ENCODE results near the gene TTC8.
A peak's percentile ranks its signal among the peaks of the same experiment; 100 is the strongest.

The TTC8 gene

GRCh38 chr14:88848571-88848970, 24.1 kb downstream of the TTC8 start:
- Histone ChIP-seq H3K36me3 (replicated peaks; ENCODE audit: insufficient read depth, low read length) (no peaks in the 10 kb centered on the region), H3K9ac (ENCODE audit: low read length) (no peak overlapping the region), H3K9me3 (replicated peaks; ENCODE audit: insufficient read depth, low read length) (no peaks in the 10 kb centered on the region), H3F3A (ENCODE audit: insufficient read depth, low read length) (no peaks in the 10 kb centered on the region), H3K27ac (ENCODE audit: low read length) (no peak overlapping the region), H3K79me2 (ENCODE audit: low read length) (no peaks in the 10 kb centered on the region), H3K4me3 (ENCODE audit: low read length) (no peak overlapping the region), H3K9me2 (replicated peaks; ENCODE audit: insufficient read depth, low read length) (no peaks in the 10 kb centered on the region), H2AFZ (ENCODE audit: low read length) (no peak overlapping the region), H3K27me3 (replicated peaks; ENCODE audit: insufficient read depth, low read length) (no peaks in the 10 kb centered on the region), H3K4me1 (ENCODE audit: low read length) (no peaks in the 10 kb centered on the region), H3K4me2 (ENCODE audit: low read depth, low read length) (no peak overlapping the region), H4K20me1 (ENCODE audit: insufficient read depth, low read length) (no peaks in the 10 kb centered on the region)
- no peak for DNase-seq
- TF ChIP-seq EZH2 (optimal IDR thresholded peaks at IDR 0.05; ENCODE audit: low read depth, low read length), result no peak
- TF ChIP-seq CTCF (IDR thresholded peaks at IDR 0.05; ENCODE audit: low read length), result no peak
- TF ChIP-seq EZH2phosphoT487 (IDR thresholded peaks at IDR 0.05; ENCODE audit: low read length), result no peak

DNA sequence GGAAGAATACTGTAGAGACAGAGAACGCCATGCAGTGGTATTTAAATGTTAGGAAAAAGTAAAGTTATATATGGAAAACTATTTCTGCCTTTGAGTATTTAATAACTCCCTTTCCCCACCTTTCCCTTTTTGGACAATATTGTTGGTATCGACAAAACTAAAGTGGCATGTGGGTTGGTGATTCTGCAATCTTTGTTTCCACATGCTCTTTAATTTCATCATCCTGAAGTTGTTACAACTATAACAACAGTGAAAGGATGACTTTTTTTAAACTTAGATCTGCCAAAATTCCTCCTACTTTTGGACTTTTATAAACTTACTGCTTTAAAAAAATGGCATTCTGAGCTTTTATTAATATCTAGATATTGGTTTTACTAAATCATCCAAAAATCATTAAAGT, 25.3 kb downstream of the TTC8 start:
- Histone ChIP-seq H3K4me2 (ENCODE audit: low read depth, low read length) (no peak overlapping the region), H3K4me3 (ENCODE audit: low read length) (no peak overlapping the region), H3K79me2 (ENCODE audit: low read length) (no peaks in the 10 kb centered on the region), H3F3A (ENCODE audit: insufficient read depth, low read length) (no peaks in the 10 kb centered on the region), H3K9ac (ENCODE audit: low read length) (no peak overlapping the region), H3K27me3 (replicated peaks; ENCODE audit: insufficient read depth, low read length) (no peaks in the 10 kb centered on the region), H3K36me3 (replicated peaks; ENCODE audit: insufficient read depth, low read length) (no peaks in the 10 kb centered on the region), H3K9me2 (replicated peaks; ENCODE audit: insufficient read depth, low read length) (no peaks in the 10 kb centered on the region), H3K27ac (ENCODE audit: low read length) (no peak overlapping the region), H3K4me1 (ENCODE audit: low read length) (no peaks in the 10 kb centered on the region), H3K9me3 (replicated peaks; ENCODE audit: insufficient read depth, low read length) (no peaks in the 10 kb centered on the region), H4K20me1 (ENCODE audit: insufficient read depth, low read length) (no peaks in the 10 kb centered on the region), H2AFZ (ENCODE audit: low read length) (no peak overlapping the region)
- DNase-seq, result no peak
- TF ChIP-seq EZH2phosphoT487 (IDR thresholded peaks at IDR 0.05; ENCODE audit: low read length) (no peak), EZH2 (optimal IDR thresholded peaks at IDR 0.05; ENCODE audit: low read depth, low read length) (no peak), CTCF (IDR thresholded peaks at IDR 0.05; ENCODE audit: low read length) (no peak)

DNA sequence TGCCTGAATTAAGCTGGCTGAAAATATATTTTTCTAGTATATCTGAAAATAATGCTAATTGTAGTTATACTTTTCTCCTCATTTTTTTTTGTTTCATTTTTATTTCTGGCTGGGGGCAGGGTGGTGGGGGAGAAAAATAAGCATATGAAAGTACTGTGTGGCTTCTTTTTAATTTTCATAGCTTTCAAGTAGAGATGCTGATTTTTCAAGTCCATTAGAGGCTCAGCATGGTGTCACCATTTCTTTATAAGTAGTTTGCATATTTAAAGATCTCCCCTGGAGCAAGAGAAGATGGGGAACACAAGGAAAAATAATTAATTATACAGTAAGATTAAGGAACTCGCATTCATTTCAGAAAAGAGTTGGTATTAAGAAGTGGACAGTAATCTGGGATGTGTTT, 27.1 kb downstream of the TTC8 start:
- Histone ChIP-seq H3F3A (ENCODE audit: insufficient read depth, low read length) (no peaks in the 10 kb centered on the region), H3K9ac (ENCODE audit: low read length) (no peak overlapping the region), H3K9me3 (replicated peaks; ENCODE audit: insufficient read depth, low read length) (no peaks in the 10 kb centered on the region), H3K27ac (ENCODE audit: low read length) (no peak overlapping the region), H3K9me2 (replicated peaks; ENCODE audit: insufficient read depth, low read length) (no peaks in the 10 kb centered on the region), H3K4me3 (ENCODE audit: low read length) (no peak overlapping the region), H3K4me1 (ENCODE audit: low read length) (no peaks in the 10 kb centered on the region), H3K36me3 (replicated peaks; ENCODE audit: insufficient read depth, low read length) (no peaks in the 10 kb centered on the region), H3K79me2 (ENCODE audit: low read length) (no peaks in the 10 kb centered on the region), H2AFZ (ENCODE audit: low read length) (no peak overlapping the region), H3K4me2 (ENCODE audit: low read depth, low read length) (no peak overlapping the region), H4K20me1 (ENCODE audit: insufficient read depth, low read length) (no peaks in the 10 kb centered on the region), H3K27me3 (replicated peaks; ENCODE audit: insufficient read depth, low read length) (no peaks in the 10 kb centered on the region)
- DNase-seq, result peak; percentile 7
- TF ChIP-seq EZH2 (optimal IDR thresholded peaks at IDR 0.05; ENCODE audit: low read depth, low read length) (no peak), CTCF (IDR thresholded peaks at IDR 0.05; ENCODE audit: low read length) (no peak), EZH2phosphoT487 (IDR thresholded peaks at IDR 0.05; ENCODE audit: low read length) (no peak)

All from MM.1S (cell line).